ENCODE results near the gene STRAP. TPM values are rescaled to one million over a fixed set of nuclear protein-coding genes. Genes with fewer than 3 reads are reported as not detected.
"Not testable (repeated sequence)": the region's sequence is repeated elsewhere in the genome, so short reads cannot be mapped to it uniquely, and the experiment has no call there.

STRAP gene
- total RNA-seq, 2 donors from 2014 or later = 75.7 to 77.1 TPM

- H3K9me3 ChIP-seq = no peaks in the 10 kb centered on the region
- no peak overlapping the region for H3K4me3 ChIP-seq
- TF ChIP-seq, protein P1, sequence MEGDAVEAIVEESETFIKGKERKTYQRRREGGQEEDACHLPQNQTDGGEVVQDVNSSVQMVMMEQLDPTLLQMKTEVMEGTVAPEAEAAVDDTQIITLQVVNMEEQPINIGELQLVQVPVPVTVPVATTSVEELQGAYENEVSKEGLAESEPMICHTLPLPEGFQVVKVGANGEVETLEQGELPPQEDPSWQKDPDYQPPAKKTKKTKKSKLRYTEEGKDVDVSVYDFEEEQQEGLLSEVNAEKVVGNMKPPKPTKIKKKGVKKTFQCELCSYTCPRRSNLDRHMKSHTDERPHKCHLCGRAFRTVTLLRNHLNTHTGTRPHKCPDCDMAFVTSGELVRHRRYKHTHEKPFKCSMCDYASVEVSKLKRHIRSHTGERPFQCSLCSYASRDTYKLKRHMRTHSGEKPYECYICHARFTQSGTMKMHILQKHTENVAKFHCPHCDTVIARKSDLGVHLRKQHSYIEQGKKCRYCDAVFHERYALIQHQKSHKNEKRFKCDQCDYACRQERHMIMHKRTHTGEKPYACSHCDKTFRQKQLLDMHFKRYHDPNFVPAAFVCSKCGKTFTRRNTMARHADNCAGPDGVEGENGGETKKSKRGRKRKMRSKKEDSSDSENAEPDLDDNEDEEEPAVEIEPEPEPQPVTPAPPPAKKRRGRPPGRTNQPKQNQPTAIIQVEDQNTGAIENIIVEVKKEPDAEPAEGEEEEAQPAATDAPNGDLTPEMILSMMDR (IDR thresholded peaks at IDR 0.05) = no peak
- no peak for DNase-seq (ENCODE audit: low spot score)
- no peaks in the 10 kb centered on the region for H3K27me3 ChIP-seq
- no peaks in the 10 kb centered on the region for H3K4me1 ChIP-seq
- peaks cover 65% of the 10 kb centered on the region for H3K36me3 ChIP-seq
- H3K27ac ChIP-seq = no peak overlapping the region
Measured at GRCh38 chr12:15897433-15897832, 15.2 kb downstream of the STRAP start.

GRCh38 chr12:15899282-15899870 lies 17.2 kb downstream of the STRAP start:
- TF ChIP-seq, protein P1 (IDR thresholded peaks at IDR 0.05) = peak; percentile 27 to 74
- no peak for DNase-seq (ENCODE audit: low spot score)
- no peaks in the 10 kb centered on the region for H3K4me1 ChIP-seq
- no peak overlapping the region for H3K4me3 ChIP-seq
- H3K27me3 ChIP-seq = no peaks in the 10 kb centered on the region
- no peak overlapping the region for H3K27ac ChIP-seq
- peaks cover 78% of the 10 kb centered on the region for H3K36me3 ChIP-seq
- no peaks in the 10 kb centered on the region for H3K9me3 ChIP-seq

- H3K9me3 ChIP-seq = no peaks in the 10 kb centered on the region
- H3K4me3 ChIP-seq = no peak overlapping the region
- H3K4me1 ChIP-seq = no peaks in the 10 kb centered on the region
- H3K27ac ChIP-seq = no peak overlapping the region
- DNase-seq (ENCODE audit: low spot score) = no peak
- TF ChIP-seq, protein P1 (IDR thresholded peaks at IDR 0.05) = no peak
- peaks cover 68% of the 10 kb centered on the region for H3K36me3 ChIP-seq
- H3K27me3 ChIP-seq = no peaks in the 10 kb centered on the region
Measured at GRCh38 chr12:15904378-15904920, 22.3 kb downstream of the STRAP start.

- no peak for DNase-seq (ENCODE audit: low spot score)
- peaks cover 12% of the 10 kb centered on the region for H3K36me3 ChIP-seq
- H3K27ac ChIP-seq = peak overlapping the region in 1 of 2 donors; percentile 79
- no peaks in the 10 kb centered on the region for H3K27me3 ChIP-seq
- H3K4me3 ChIP-seq = peak overlapping the region in 1 of 2 donors; percentile 81
- peaks cover 0 to 4% of the 10 kb centered on the region in 2 donors for H3K4me1 ChIP-seq
- TF ChIP-seq, protein P1 (IDR thresholded peaks at IDR 0.05) = no peak
- H3K9me3 ChIP-seq = no peaks in the 10 kb centered on the region
Measured at GRCh38 chr12:15910468-15910863, 28.3 kb downstream of the STRAP start.

GRCh38 chr12:15910864-15911721 lies 28.9 kb downstream of the STRAP start, which contains the start of gene DERA:
Gene DERA, plus strand, starts transcription at chr12:15911332. Its CDS starts 52 bp downstream, at chr12:15911384.
- H3K27ac ChIP-seq = peak within 1 kb of the TSS; percentile 79 to 91
- peaks cover 8% of the 10 kb centered on the region for H3K36me3 ChIP-seq
- no peaks in the 10 kb centered on the region for H3K9me3 ChIP-seq
- peak within 1 kb of the TSS; percentile 75 to 81 for H3K4me3 ChIP-seq
- TF ChIP-seq, protein P1 (IDR thresholded peaks at IDR 0.05) = peak in 1 of 2 donors; percentile 40
- no peaks in the 10 kb centered on the region for H3K27me3 ChIP-seq
- peak; percentile 75 for DNase-seq (ENCODE audit: low spot score)
- peaks cover 0 to 4% of the 10 kb centered on the region in 2 donors for H3K4me1 ChIP-seq

- H3K27me3 ChIP-seq; DNase-seq (ENCODE audit: low spot score); H3K9me3 ChIP-seq; H3K36me3 ChIP-seq; H3K4me1 ChIP-seq: not testable (repeated sequence)
- peak overlapping the region; percentile 75 to 81 for H3K4me3 ChIP-seq
- H3K27ac ChIP-seq = peak overlapping the region; percentile 79 to 91
Measured at GRCh38 chr12:15911931-15912330, 29.7 kb downstream of the STRAP start.

GRCh38 chr12:15914131-15914530 lies 31.9 kb downstream of the STRAP start:
- H3K36me3 ChIP-seq; H3K9me3 ChIP-seq; H3K4me3 ChIP-seq; DNase-seq (ENCODE audit: low spot score); H3K4me1 ChIP-seq; H3K27me3 ChIP-seq; H3K27ac ChIP-seq: not testable (repeated sequence)

Measured in right atrium auricular region (tissue), 2 donors.